IPS-18a (cell line): ENCODE measurements around the gene GPATCH11.

Experiments used
- H3K27ac ChIP-seq: one replicate; pipeline ENCODE4 v1.5.1; 2013; ENCODE audit warnings: low read length
- H3K27me3 ChIP-seq: one replicate; pipeline ENCODE4 v1.6.1; 2013; ENCODE audit warnings: mild to moderate bottlenecking, low read length; ENCODE audit not compliant: control insufficient read depth, insufficient read depth
- H3K36me3 ChIP-seq: one replicate; pipeline ENCODE4 v1.6.1; 2013; ENCODE audit warnings: low read depth, low read length; ENCODE audit not compliant: control insufficient read depth
- H3K4me1 ChIP-seq: one replicate; pipeline ENCODE4 v1.6.1; 2013; ENCODE audit warnings: low read depth, low read length; ENCODE audit not compliant: control insufficient read depth
- H3K4me3 ChIP-seq: one replicate; pipeline ENCODE4 v1.5.1; 2013; ENCODE audit warnings: low read length
- H3K9ac ChIP-seq: one replicate; pipeline ENCODE4 v1.6.1; 2013; ENCODE audit warnings: mild to moderate bottlenecking, low read length, moderate library complexity
- H3K9me3 ChIP-seq: one replicate; pipeline ENCODE4 v1.6.1; 2013; ENCODE audit warnings: low read depth, low read length; ENCODE audit not compliant: control insufficient read depth

The GPATCH11 gene

DNA sequence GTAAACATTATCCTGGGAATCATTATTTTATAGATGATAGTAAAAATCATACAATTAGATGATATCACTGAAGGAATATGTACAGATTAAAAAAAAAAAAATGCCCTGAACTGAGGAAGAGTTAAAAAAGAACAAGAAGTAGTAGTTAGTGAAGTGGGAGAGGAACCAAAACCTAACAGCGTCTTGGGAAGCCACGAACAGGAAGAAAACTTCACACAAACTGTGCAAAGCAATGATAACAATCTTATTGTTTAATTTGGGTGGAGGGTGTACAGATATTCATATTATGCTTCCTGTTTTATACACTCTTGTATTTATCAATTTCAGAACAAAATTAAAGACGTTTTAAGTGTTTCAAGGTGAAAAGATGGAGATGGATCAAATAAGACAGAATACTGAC is 3.6 kb upstream of the GPATCH11 start:
- no peaks in the 10 kb centered on the region for H3K9me3 ChIP-seq
- H3K27me3 ChIP-seq = no peaks in the 10 kb centered on the region
- H3K4me1 ChIP-seq = peaks cover 8% of the 10 kb centered on the region
- no peak overlapping the region for H3K4me3 ChIP-seq
- no peak overlapping the region for H3K9ac ChIP-seq
- no peak overlapping the region for H3K27ac ChIP-seq
- no peaks in the 10 kb centered on the region for H3K36me3 ChIP-seq

DNA sequence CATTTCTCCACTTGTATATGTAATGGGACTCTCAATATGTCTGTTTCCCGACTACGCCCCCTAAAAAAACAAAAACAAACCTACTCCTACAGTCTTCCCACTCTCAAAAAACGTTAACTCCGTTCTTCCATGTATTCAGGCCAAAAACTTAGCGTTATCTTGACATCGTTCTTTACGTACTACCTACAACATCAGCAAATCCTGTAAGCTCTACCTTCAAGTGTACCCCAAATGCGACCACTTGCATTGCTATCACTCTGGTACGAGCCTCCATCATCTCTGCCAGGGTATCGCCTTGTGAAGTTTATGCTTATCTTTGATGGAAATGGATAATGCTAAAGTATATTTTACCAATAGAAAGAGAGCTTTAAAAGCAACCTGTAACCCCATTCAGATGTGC is 479 bp downstream of the GPATCH11 start:
- Histone ChIP-seq H3K4me1 (peaks cover 8% of the 10 kb centered on the region), H3K27ac (no peak overlapping the region), H3K4me3 (peak overlapping the region; percentile 81), H3K9ac (no peak overlapping the region), H3K36me3 (peaks cover under 1% of the 10 kb centered on the region), H3K27me3 (no peaks in the 10 kb centered on the region), H3K9me3 (no peaks in the 10 kb centered on the region)

DNA sequence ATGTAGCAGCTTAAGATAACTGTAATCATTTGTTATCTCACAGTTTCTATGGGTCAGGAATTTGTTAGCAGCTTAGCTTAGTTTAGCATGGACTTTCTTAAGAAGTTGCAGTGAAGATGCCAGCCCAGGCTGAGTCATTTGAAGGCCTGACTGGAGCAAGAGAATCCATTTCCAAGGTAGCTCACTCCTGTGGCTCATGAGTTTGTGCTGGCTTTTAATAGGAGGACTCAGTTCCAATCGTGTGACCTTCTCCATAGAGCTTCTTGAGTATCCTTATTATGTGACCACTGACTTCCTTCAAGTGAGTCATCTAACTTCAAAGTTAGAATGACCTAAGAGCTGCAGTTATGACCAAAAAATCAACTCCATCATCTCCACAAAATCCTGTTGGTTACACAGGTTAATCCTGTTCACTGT is 1.4 kb downstream of the GPATCH11 start:
- H3K36me3 ChIP-seq = peaks cover 5% of the 10 kb centered on the region
- no peak overlapping the region for H3K4me3 ChIP-seq
- H3K9me3 ChIP-seq = no peaks in the 10 kb centered on the region
- no peaks in the 10 kb centered on the region for H3K27me3 ChIP-seq
- peaks cover 8% of the 10 kb centered on the region for H3K4me1 ChIP-seq
- no peak overlapping the region for H3K9ac ChIP-seq
- no peak overlapping the region for H3K27ac ChIP-seq

DNA sequence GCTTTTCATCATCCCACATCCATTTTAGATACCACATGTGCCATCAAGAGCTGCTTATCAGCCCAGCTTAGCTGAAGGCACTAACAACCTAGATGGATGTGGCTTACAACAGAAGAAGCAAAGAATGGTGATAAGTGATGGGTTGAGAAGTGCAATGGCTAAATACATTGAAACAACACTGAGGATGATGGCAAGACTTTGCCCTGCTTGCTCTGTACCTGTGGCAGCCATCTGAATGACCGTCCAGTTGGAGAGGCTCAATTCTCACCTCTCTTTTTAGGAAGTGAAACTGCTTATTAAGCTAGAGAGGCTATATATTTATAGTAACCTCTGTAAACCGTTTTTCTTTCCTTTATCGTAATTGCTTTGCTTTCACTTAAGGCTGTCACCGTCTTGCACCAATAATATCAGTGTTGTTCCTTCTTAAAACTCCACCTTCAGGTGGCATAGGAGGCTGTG is 5.7 kb downstream of the GPATCH11 start:
- Histone ChIP-seq H3K4me3 (no peak overlapping the region), H3K9ac (no peak overlapping the region), H3K36me3 (peaks cover 5% of the 10 kb centered on the region), H3K9me3 (no peaks in the 10 kb centered on the region), H3K27ac (no peak overlapping the region), H3K4me1 (peaks cover under 1% of the 10 kb centered on the region), H3K27me3 (no peaks in the 10 kb centered on the region)

DNA sequence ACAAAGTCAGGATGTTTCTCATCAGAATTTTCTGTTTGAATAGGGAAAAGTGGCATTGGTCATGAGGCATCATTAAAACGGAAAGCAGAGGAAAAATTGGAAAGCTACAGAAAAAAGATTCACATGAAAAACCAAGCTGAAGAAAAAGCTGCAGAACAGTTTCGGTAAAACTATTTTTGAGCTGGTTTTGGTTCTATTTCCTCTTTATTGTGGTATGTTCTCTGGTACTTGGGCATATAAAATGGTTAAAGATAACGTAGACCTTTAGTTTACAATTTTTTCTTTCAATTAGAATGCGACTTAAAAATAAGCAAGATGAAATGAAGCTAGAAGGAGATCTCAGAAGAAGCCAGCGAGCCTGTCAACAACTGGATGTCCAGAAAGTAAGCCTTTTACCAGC is 7.6 kb downstream of the GPATCH11 start:
- Histone ChIP-seq H3K4me1 (no peaks in the 10 kb centered on the region), H3K9me3 (no peaks in the 10 kb centered on the region), H3K9ac (no peak overlapping the region), H3K27me3 (no peaks in the 10 kb centered on the region), H3K4me3 (no peak overlapping the region), H3K36me3 (peaks cover 5% of the 10 kb centered on the region), H3K27ac (no peak overlapping the region)

DNA sequence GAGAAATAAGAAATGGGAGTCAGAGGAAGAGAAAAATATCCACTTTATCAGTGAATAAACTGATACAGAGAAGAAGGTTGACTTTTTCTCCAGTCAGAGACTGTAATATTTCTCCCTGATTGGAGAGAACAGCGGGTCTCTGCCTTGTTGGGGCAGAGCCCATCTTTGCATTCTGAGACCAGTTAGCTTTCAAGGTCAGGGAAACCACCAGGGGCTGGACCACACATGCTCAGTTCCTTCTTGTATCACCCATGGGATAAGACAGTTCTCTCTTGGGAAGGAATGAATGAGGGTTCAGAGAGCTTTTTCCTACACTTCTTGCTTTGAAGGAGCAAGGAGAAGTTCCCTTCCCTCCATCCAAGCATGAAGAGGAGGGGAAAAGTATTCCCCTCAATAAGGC is 12.2 kb downstream of the GPATCH11 start:
- Histone ChIP-seq H3K4me3 (no peak overlapping the region), H3K27ac (no peak overlapping the region), H3K9ac (no peak overlapping the region), H3K9me3 (no peaks in the 10 kb centered on the region), H3K4me1 (no peaks in the 10 kb centered on the region), H3K27me3 (no peaks in the 10 kb centered on the region), H3K36me3 (no peaks in the 10 kb centered on the region)

DNA sequence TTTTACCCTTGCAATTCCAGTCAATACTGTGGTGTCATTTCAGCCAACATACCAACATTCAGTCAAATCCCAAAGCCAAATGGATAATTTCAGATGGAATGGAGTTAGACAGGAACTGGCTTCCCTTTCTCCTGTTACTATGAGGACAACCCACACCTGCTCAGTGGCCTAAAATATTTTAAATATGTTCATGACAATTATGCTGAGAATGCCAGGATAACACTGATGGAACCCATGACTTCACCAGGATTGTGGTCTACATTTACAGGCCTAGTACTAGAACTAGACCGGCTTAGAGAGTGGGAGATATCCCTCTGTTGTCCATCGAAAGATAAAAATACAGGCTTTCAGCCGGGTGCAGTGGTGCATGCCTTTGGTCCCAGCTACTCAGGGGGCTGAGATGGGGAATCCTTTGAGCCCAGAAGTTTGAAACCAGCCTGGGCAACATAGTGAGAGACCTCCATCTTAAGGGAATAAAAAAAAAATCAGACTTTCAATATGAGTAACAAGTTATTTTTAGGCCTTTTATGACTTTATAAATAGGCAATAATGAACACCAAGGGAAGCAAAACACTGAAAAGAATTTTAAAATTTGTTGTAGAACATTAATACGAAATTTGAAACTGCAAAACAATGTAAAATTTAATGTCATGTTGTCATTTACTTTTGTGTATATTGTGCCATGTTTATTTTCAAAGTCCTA is 14.2 kb downstream of the GPATCH11 start:
- no peaks in the 10 kb centered on the region for H3K27me3 ChIP-seq
- peaks cover 1% of the 10 kb centered on the region for H3K36me3 ChIP-seq
- H3K4me1 ChIP-seq = no peaks in the 10 kb centered on the region
- no peak overlapping the region for H3K4me3 ChIP-seq
- H3K9ac ChIP-seq = no peak overlapping the region
- no peak overlapping the region for H3K27ac ChIP-seq
- H3K9me3 ChIP-seq = no peaks in the 10 kb centered on the region

DNA sequence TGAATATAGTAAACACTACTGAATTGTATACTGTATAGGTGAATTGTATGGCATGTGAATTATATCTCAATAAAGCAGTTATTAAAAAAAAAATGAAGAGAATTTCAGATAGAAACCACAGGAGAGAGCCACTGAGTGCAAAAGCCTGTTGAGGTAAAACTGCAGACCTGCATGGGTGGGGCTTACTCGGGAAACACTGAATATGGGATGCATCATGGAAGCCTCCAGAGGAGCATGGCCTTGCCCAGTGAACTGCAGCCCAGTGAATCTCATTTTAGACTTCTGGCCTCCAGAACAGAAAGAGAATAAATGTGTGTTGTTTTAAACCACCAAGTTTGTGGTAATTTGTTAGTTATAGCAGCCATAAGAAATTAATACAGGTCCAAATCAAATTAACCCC is 15.7 kb downstream of the GPATCH11 start:
- Histone ChIP-seq H3K9ac (no peak overlapping the region), H3K27ac (no peak overlapping the region), H3K4me1 (no peaks in the 10 kb centered on the region), H3K36me3 (peaks cover 3% of the 10 kb centered on the region), H3K9me3 (no peaks in the 10 kb centered on the region), H3K27me3 (no peaks in the 10 kb centered on the region), H3K4me3 (no peak overlapping the region)

DNA sequence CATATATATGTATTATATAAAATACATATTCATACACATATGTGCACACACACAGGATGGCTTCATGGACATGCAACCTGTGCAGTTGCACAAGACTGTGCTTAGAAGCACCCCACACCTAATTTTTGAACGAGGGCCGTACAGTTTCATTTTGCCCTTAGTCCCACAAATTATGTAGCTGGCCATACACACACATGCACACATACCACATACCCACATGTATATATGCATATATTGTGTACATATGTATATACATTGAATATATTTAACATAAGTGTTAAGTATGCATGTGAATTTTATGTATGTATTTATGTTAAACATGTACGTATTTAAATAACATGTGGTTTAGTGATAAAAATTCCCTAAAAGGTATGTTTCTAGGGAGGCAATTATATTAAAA is 18.3 kb downstream of the GPATCH11 start:
- peaks cover 16% of the 10 kb centered on the region for H3K36me3 ChIP-seq
- H3K4me1 ChIP-seq = peaks cover 8% of the 10 kb centered on the region
- H3K27me3 ChIP-seq = no peaks in the 10 kb centered on the region
- H3K9me3 ChIP-seq = no peaks in the 10 kb centered on the region
- no peak overlapping the region for H3K9ac ChIP-seq
- no peak overlapping the region for H3K27ac ChIP-seq
- H3K4me3 ChIP-seq = no peak overlapping the region

DNA sequence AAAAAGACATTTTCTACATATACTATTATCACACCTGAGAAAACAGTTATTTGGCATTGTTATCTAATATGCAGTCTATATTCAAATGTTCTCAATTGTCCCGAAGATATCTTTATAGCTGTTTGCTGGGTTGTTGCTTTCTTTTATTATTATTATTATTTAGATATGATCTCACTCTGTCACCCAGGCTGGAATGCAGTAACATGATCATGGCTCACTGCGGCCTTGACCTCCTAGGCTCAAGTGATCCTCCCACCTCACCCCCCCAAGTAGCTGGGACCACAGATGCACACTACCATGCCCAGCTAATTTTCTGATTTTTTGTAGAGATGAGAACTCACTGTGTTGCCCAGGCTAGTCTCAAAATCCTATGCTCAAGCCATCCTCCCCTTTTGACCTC is 19.9 kb downstream of the GPATCH11 start:
- H3K27me3 ChIP-seq = no peaks in the 10 kb centered on the region
- H3K9ac ChIP-seq = no peak overlapping the region
- peaks cover 22% of the 10 kb centered on the region for H3K36me3 ChIP-seq
- H3K4me1 ChIP-seq = peaks cover 8% of the 10 kb centered on the region
- H3K4me3 ChIP-seq = no peak overlapping the region
- H3K27ac ChIP-seq = no peak overlapping the region
- no peaks in the 10 kb centered on the region for H3K9me3 ChIP-seq

DNA sequence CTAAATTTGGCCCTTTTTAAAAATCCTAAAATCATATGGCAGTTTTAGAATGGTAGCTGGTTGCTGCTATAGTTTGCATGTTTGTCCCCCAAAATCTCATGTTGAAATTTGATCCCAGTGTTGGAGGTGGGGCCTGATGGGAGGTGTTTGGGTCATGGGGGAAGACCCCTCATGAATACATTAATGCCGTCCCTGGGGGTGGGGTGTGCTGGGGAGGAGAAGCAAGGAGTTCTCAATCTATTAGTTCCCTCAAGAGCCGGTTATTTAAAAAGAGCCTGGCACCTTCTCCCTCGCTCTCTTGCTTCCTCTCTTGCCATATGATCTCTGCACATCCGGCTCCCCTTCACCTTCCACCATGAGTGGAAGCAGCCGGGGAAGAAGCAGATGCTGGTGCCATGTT is 20.8 kb downstream of the GPATCH11 start:
- Histone ChIP-seq H3K4me3 (no peak overlapping the region), H3K36me3 (peaks cover 25% of the 10 kb centered on the region), H3K9ac (no peak overlapping the region), H3K4me1 (peaks cover 8% of the 10 kb centered on the region), H3K27me3 (no peaks in the 10 kb centered on the region), H3K9me3 (no peaks in the 10 kb centered on the region), H3K27ac (no peak overlapping the region)

DNA sequence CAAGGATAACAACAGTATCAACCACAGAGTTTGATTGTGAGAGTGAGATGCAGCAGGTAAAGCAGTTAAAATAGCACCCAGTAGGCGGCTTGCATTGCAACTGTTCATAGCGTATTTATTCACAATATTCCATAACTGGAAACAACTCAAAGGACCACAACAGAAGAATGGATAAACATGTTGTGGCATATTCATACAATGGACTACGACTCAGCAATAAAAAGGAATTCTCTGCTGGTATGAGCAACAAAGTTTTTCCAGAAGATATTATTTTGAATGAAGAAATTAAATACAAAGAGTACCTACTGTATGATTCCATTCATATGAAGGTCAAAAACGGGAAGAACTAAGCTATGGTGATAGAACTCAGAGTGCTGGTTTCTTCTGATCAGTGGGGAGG is 25.2 kb downstream of the GPATCH11 start:
- H3K27me3 ChIP-seq = no peaks in the 10 kb centered on the region
- peaks cover 22% of the 10 kb centered on the region for H3K36me3 ChIP-seq
- H3K9ac ChIP-seq = no peak overlapping the region
- H3K27ac ChIP-seq = no peak overlapping the region
- no peaks in the 10 kb centered on the region for H3K9me3 ChIP-seq
- peaks cover 8% of the 10 kb centered on the region for H3K4me1 ChIP-seq
- H3K4me3 ChIP-seq = no peak overlapping the region
